B cell (primary cell): ENCODE measurements around the gene COQ9. TPM values are rescaled to one million over a fixed set of nuclear protein-coding genes. Genes with fewer than 3 reads are reported as not detected.
A peak's percentile ranks its signal among the peaks of the same experiment; 100 is the strongest.

Experiments used
- ATAC-seq: fragments of 200-7000 bp; cut with Tn5 transposase; one replicate; pipeline ENCODE4 v1.10.0; 2021; ENCODE audit warnings: low read depth, mild to moderate bottlenecking, moderate number of reproducible peaks, moderate library complexity
- CTCF ChIA-PET: fragments of 350-600 bp; sonication (Branson Sonifier 250); formaldehyde crosslinking; loops from one replicate; lab custom pipeline; 2021; ENCODE audit warnings: antibody characterized with exemption, inconsistent platforms; lab: Charles Lee
- POLR2A ChIA-PET: fragments of 350-600 bp; sonication (Branson Sonifier 250); formaldehyde crosslinking; loops from one replicate; lab custom pipeline; 2021; ENCODE audit warnings: antibody characterized with exemption; lab: Charles Lee
- DNase-seq: peaks from one replicate; pipeline ENCODE4 v3.0.0; 2013
- H2AFZ ChIP-seq: 2 replicates; pipeline ENCODE4 v1.6.1; 2012; ENCODE audit warnings: mild to moderate bottlenecking, low read depth, low read length; ENCODE audit not compliant: insufficient read depth, poor library complexity, severe bottlenecking
- H3K27ac ChIP-seq, 2 donors: 1 replicate in 1 of 2; 2 replicates in 1 of 2; pipeline ENCODE4 v1.5.1; 2012 to 2013; ENCODE audit warnings: low read length in 2 of 2, mild to moderate bottlenecking in 2 of 2, moderate library complexity in 1 of 2
- H3K27me3 ChIP-seq, 4 experiments: fragments of 200-600 bp in 1 of 4; sonication (generic) in 1 of 4; replicated peaks in 1 of 4; 1 replicate in 2 of 4; 2 replicates in 2 of 4; pipeline versions ENCODE4 v1.6.1 to v1.7.0; 2013 to 2016; ENCODE audit warnings: low read length in 3 of 4, mild to moderate bottlenecking in 2 of 4, mixed read lengths in 1 of 4, moderate library complexity in 1 of 4; ENCODE audit not compliant: insufficient read depth in 4 of 4, control insufficient read depth in 3 of 4; ENCODE audit errors: control extremely low read depth in 1 of 4
- H3K36me3 ChIP-seq, 2 experiments: replicated peaks in 1 of 2; 1 replicate in 1 of 2; 2 replicates in 1 of 2; pipeline versions ENCODE4 v1.6.1 to v1.7.1; 2013; ENCODE audit warnings: low read length in 1 of 2; ENCODE audit not compliant: insufficient read depth in 2 of 2, control insufficient read depth in 1 of 2; ENCODE audit errors: control extremely low read depth in 1 of 2, extremely low read depth in 1 of 2
- H3K4me1 ChIP-seq, 2 donors: fragments of 200-600 bp in 1 of 2; sonication (generic) in 1 of 2; 1 replicate in 1 of 2; 2 replicates in 1 of 2; pipeline versions ENCODE4 v1.5.1 to v1.6.1; 2013 to 2017; ENCODE audit warnings: low read length in 2 of 2; ENCODE audit not compliant: control insufficient read depth in 2 of 2, insufficient read depth in 2 of 2
- H3K4me2 ChIP-seq: replicated peaks from 2 replicates; pipeline ENCODE3; 2012; ENCODE audit warnings: mild to moderate bottlenecking, low read depth, low read length; ENCODE audit not compliant: poor library complexity, severe bottlenecking
- H3K4me3 ChIP-seq, 5 experiments: fragments of 200-600 bp in 1 of 5; sonication (generic) in 1 of 5; 1 replicate in 3 of 5; 2 replicates in 2 of 5; pipeline versions ENCODE4 v1.5.1 to v1.7.0; 2011 to 2016; ENCODE audit warnings: low read length in 4 of 5, mild to moderate bottlenecking in 4 of 5, low read depth in 2 of 5, control low read depth in 1 of 5, moderate library complexity in 1 of 5; ENCODE audit not compliant: insufficient read depth in 1 of 5; ENCODE audit errors: control extremely low read depth in 1 of 5, extremely low read depth in 1 of 5
- H3K79me2 ChIP-seq: fragments of 200-600 bp; sonication (generic); one replicate; pipeline ENCODE4 v1.6.0; 2016; ENCODE audit warnings: low read length; ENCODE audit not compliant: control insufficient read depth, insufficient read depth
- H3K9ac ChIP-seq: fragments of 200-600 bp; sonication (generic); 2 replicates; pipeline ENCODE4 v1.6.1; 2017; ENCODE audit warnings: mild to moderate bottlenecking, low read length, moderate library complexity
- H3K9me3 ChIP-seq, 3 donors: one replicate each; pipeline versions ENCODE4 v1.6.1 to v1.7.1; 2013; ENCODE audit warnings: low read length in 2 of 3; ENCODE audit not compliant: control insufficient read depth in 2 of 3, insufficient read depth in 1 of 3; ENCODE audit errors: control extremely low read depth in 1 of 3
- H4K20me1 ChIP-seq: 2 replicates; pipeline ENCODE4 v1.6.0; 2012; ENCODE audit warnings: mild to moderate bottlenecking, low read length; ENCODE audit not compliant: insufficient read depth, control insufficient read depth, poor library complexity, severe bottlenecking
- H3K27ac Mint-ChIP-seq: one replicate; pipeline ENCODE4 v1.8.0; 2021; ENCODE audit warnings: mixed read lengths
- H3K27me3 Mint-ChIP-seq: one replicate; pipeline ENCODE4 v1.8.0; 2021; ENCODE audit warnings: mixed read lengths
- H3K4me1 Mint-ChIP-seq: one replicate; pipeline ENCODE4 v1.8.0; 2021; ENCODE audit warnings: mixed read lengths
- H3K4me3 Mint-ChIP-seq: one replicate; pipeline ENCODE4 v1.8.0; 2021; ENCODE audit warnings: mixed read lengths
- H3K9me3 Mint-ChIP-seq: one replicate; pipeline ENCODE4 v1.8.0; 2022; ENCODE audit warnings: mixed read lengths; ENCODE audit not compliant: insufficient read depth
- CTCF ChIP-seq: fragments of 200-600 bp; IDR thresholded peaks from one replicate; pipeline ENCODE4 v1.8.0; 2022; ENCODE audit warnings: antibody characterized with exemption, mild to moderate bottlenecking
- EZH2 ChIP-seq: IDR thresholded peaks from 2 replicates; pipeline ENCODE4 v1.6.1; 2012; ENCODE audit warnings: borderline replicate concordance, low read depth, mild to moderate bottlenecking, moderate library complexity, low read length; ENCODE audit not compliant: insufficient read depth, poor library complexity, severe bottlenecking
- WGBS: methylation state at CpG from one replicate; pipeline ENCODE4 v1.1.5; 2013; ENCODE audit warnings: missing lambda C conversion rate; ENCODE audit not compliant: insufficient coverage; 5-methylcytosine and 5-hydroxymethylcytosine counted together
- intact Hi-C: fragments of 100-400 bp; cut with micrococcal nuclease; formaldehyde crosslinking; loops from one replicate; pipeline ENCODE4 v1.10.0; 2022
- polyA plus RNA-seq: library from polyadenylated mRNA; depleted of rRNA; stranded (reverse); fragments of >200 nt; gene quantifications from 2 replicates; pipeline ENCODE4 v1.2.3, GENCODE V29; 2012
- total RNA-seq, 2 donors: library from RNA; stranded (reverse); fragments of 120-200 nt in 1 of 2; gene quantifications; 1 replicate in 1 of 2; 2 replicates in 1 of 2; pipeline versions ENCODE4 v1.2.3 to v1.2.4, GENCODE V29; 2013 to 2022

Gene COQ9
- total and polyA plus RNA-seq, 2 donors (not counting 1 experiment from before 2014, with no cell fraction given), result 41.5 to 53.0 TPM

- peaks cover 33 to 45% of the 10 kb centered on the region in 2 donors for H3K4me1 ChIP-seq
- H3K9me3 ChIP-seq, result no peaks in the 10 kb centered on the region
- H2AFZ ChIP-seq, result no peak overlapping the region
- Mint-ChIP-seq H3K27me3 (peaks cover 17% of the 10 kb centered on the region), H3K9me3 (no peaks in the 10 kb centered on the region), H3K4me3 (no peak overlapping the region), H3K4me1 (peaks cover 32% of the 10 kb centered on the region), H3K27ac (no peak overlapping the region)
- H3K4me2 ChIP-seq, result peak overlapping the region; percentile 63
- no peak overlapping the region for H3K9ac ChIP-seq
- no peaks in the 10 kb centered on the region for H3K36me3 ChIP-seq
- H3K27ac ChIP-seq, result no peak overlapping the region
- no peaks in the 10 kb centered on the region for H3K79me2 ChIP-seq
- ChIA-PET CTCF (interaction anchor here (2.6 kb wide), 1 partner anchor 40 kb away, joined by 8 read pairs; no protein-coding TSS in a partner anchor), POLR2A (interaction anchor here (0.6 to 0.7 kb wide), 2 partner anchors 69 to 648 kb away, joined by 3 to 6 read pairs; no protein-coding TSS in a partner anchor)
- WGBS, result 95% methylated on average over 15 of the region's 15 CpGs
- no peaks in the 10 kb centered on the region for H4K20me1 ChIP-seq
- no peak overlapping the region for H3K4me3 ChIP-seq
- intact Hi-C loops, result loop anchor here (2.0 to 5.0 kb wide), 3 partner anchors 17 to 169 kb away; partner anchors contain the start of gene POLR2C
- no peak for ATAC-seq
- H3K27me3 ChIP-seq, result peaks cover 0 to 17% (median 0%) of the 10 kb centered on the region in 4 experiments
- DNase-seq, result no peak
- TF ChIP-seq CTCF (no peak), EZH2 (no peak)
Observed at GRCh38 chr16:57479976-57480753, 32.9 kb downstream of the COQ9 start.

DNA sequence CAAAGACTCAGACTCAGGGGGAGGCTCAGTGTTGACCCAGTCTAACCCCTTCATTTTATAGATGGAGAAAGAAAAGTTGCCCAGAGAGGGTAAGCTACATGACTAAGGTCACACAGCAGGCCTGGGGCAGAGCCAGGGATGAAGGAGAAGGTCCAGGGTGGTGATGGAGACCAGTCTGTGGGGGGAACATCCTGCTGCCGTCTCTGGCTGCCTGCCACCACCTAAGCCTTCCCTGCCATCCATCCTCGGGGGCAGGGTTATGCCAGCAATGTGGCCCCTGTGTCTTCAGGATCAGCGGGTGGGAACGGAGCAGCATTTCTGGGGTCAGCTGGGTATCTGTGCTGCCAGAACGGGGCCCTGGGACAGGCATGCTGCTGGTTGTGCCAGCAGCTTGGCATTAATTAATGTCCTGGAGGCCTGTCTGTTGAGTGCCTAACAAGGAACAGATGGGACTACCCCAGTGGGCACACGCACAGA lies 33.5 kb downstream of the COQ9 start:
- 91% methylated on average over 6 of the region's 6 CpGs for WGBS
- no peaks in the 10 kb centered on the region for H3K36me3 ChIP-seq
- POLR2A ChIA-PET, result no interaction called here
- peaks cover 0 to 23% (median 2%) of the 10 kb centered on the region in 4 experiments for H3K27me3 ChIP-seq
- no peaks in the 10 kb centered on the region for H4K20me1 ChIP-seq
- intact Hi-C loops, result no loop called here
- peaks cover 33 to 43% of the 10 kb centered on the region in 2 donors for H3K4me1 ChIP-seq
- no peak overlapping the region for H3K4me3 Mint-ChIP-seq
- no peak overlapping the region for H3K27ac ChIP-seq
- H3K27me3 Mint-ChIP-seq, result peaks cover 17% of the 10 kb centered on the region
- H3K9me3 ChIP-seq, result no peaks in the 10 kb centered on the region
- DNase-seq, result no peak
- H3K27ac Mint-ChIP-seq, result no peak overlapping the region
- CTCF ChIA-PET, result interaction anchor here (2.6 kb wide), 1 partner anchor 39 kb away, joined by 8 read pairs; no protein-coding TSS in a partner anchor
- peaks cover 35% of the 10 kb centered on the region for H3K4me1 Mint-ChIP-seq
- TF ChIP-seq EZH2 (no peak), CTCF (no peak)
- no peaks in the 10 kb centered on the region for H3K9me3 Mint-ChIP-seq
- no peak overlapping the region for H2AFZ ChIP-seq
- no peak overlapping the region for H3K4me2 ChIP-seq
- H3K4me3 ChIP-seq, result no peak overlapping the region
- H3K79me2 ChIP-seq, result no peaks in the 10 kb centered on the region
- no peak overlapping the region for H3K9ac ChIP-seq
- ATAC-seq, result no peak
